ENCODE results near the gene CAMKK2.

The CAMKK2 gene

GRCh38 chr12:121255433-121255832, 41.1 kb downstream of the CAMKK2 start:
- H3K4me3 ChIP-seq (ENCODE audit: severe bottlenecking), result no peak overlapping the region
- peaks cover 58% of the 10 kb centered on the region for H3K36me3 ChIP-seq (ENCODE audit: low read depth)
- no peaks in the 10 kb centered on the region for H3K27me3 ChIP-seq (ENCODE audit: insufficient read depth, poor library complexity, severe bottlenecking)
- no peak for TF ChIP-seq CTCF (IDR thresholded peaks at IDR 0.05; ENCODE audit: poor library complexity, severe bottlenecking)
- H3K9me3 ChIP-seq (ENCODE audit: severe bottlenecking), result no peaks in the 10 kb centered on the region
- H3K27ac ChIP-seq (ENCODE audit: poor library complexity, severe bottlenecking), result no peak overlapping the region
- ATAC-seq (ENCODE audit: low read depth), result no peak; the same call in 2 of the 3 replicates
- no peak for DNase-seq (ENCODE audit: low spot score)
- H3K4me1 ChIP-seq (ENCODE audit: insufficient read depth, poor library complexity, severe bottlenecking), result no peaks in the 10 kb centered on the region

- Histone ChIP-seq H3K27me3 (ENCODE audit: insufficient read depth, poor library complexity, severe bottlenecking) (no peaks in the 10 kb centered on the region), H3K4me1 (ENCODE audit: insufficient read depth, poor library complexity, severe bottlenecking) (no peaks in the 10 kb centered on the region), H3K27ac (ENCODE audit: poor library complexity, severe bottlenecking) (no peak overlapping the region), H3K9me3 (ENCODE audit: severe bottlenecking) (no peaks in the 10 kb centered on the region), H3K4me3 (ENCODE audit: severe bottlenecking) (no peak overlapping the region), H3K36me3 (ENCODE audit: low read depth) (peaks cover 60% of the 10 kb centered on the region)
- ATAC-seq (ENCODE audit: low read depth) (no peak), DNase-seq (ENCODE audit: low spot score) (no peak)
- no peak for TF ChIP-seq CTCF (IDR thresholded peaks at IDR 0.05; ENCODE audit: poor library complexity, severe bottlenecking)
Measured at GRCh38 chr12:121253638-121254335, 42.7 kb downstream of the CAMKK2 start.

- no peaks in the 10 kb centered on the region for H3K4me1 ChIP-seq (ENCODE audit: insufficient read depth, poor library complexity, severe bottlenecking)
- H3K36me3 ChIP-seq (ENCODE audit: low read depth), result peaks cover 56% of the 10 kb centered on the region
- no peak overlapping the region for H3K27ac ChIP-seq (ENCODE audit: poor library complexity, severe bottlenecking)
- ATAC-seq (ENCODE audit: low read depth) (0 out of 3 replicates have a peak, but pooled peaks have one; percentile 44), DNase-seq (ENCODE audit: low spot score) (no peak)
- H3K27me3 ChIP-seq (ENCODE audit: insufficient read depth, poor library complexity, severe bottlenecking), result no peaks in the 10 kb centered on the region
- no peak for TF ChIP-seq CTCF (IDR thresholded peaks at IDR 0.05; ENCODE audit: poor library complexity, severe bottlenecking)
- H3K4me3 ChIP-seq (ENCODE audit: severe bottlenecking), result no peak overlapping the region
- H3K9me3 ChIP-seq (ENCODE audit: severe bottlenecking), result no peaks in the 10 kb centered on the region
Measured at GRCh38 chr12:121252712-121253345, 43.7 kb downstream of the CAMKK2 start.

GRCh38 chr12:121251838-121252237, 44.7 kb downstream of the CAMKK2 start:
- Histone ChIP-seq H3K4me1 (ENCODE audit: insufficient read depth, poor library complexity, severe bottlenecking) (no peaks in the 10 kb centered on the region), H3K27me3 (ENCODE audit: insufficient read depth, poor library complexity, severe bottlenecking) (no peaks in the 10 kb centered on the region), H3K36me3 (ENCODE audit: low read depth) (peaks cover 62% of the 10 kb centered on the region), H3K4me3 (ENCODE audit: severe bottlenecking) (no peak overlapping the region), H3K27ac (ENCODE audit: poor library complexity, severe bottlenecking) (no peak overlapping the region), H3K9me3 (ENCODE audit: severe bottlenecking) (no peaks in the 10 kb centered on the region)
- no peak for TF ChIP-seq CTCF (IDR thresholded peaks at IDR 0.05; ENCODE audit: poor library complexity, severe bottlenecking)
- no peak for DNase-seq (ENCODE audit: low spot score)
- no peak for ATAC-seq (ENCODE audit: low read depth)

- H3K27ac ChIP-seq (ENCODE audit: poor library complexity, severe bottlenecking), result no peak overlapping the region
- no peaks in the 10 kb centered on the region for H3K9me3 ChIP-seq (ENCODE audit: severe bottlenecking)
- H3K36me3 ChIP-seq (ENCODE audit: low read depth), result peaks cover 59% of the 10 kb centered on the region
- TF ChIP-seq CTCF (IDR thresholded peaks at IDR 0.05; ENCODE audit: poor library complexity, severe bottlenecking), result no peak
- ATAC-seq (ENCODE audit: low read depth) (no peak), DNase-seq (ENCODE audit: low spot score) (no peak)
- no peaks in the 10 kb centered on the region for H3K4me1 ChIP-seq (ENCODE audit: insufficient read depth, poor library complexity, severe bottlenecking)
- H3K27me3 ChIP-seq (ENCODE audit: insufficient read depth, poor library complexity, severe bottlenecking), result no peaks in the 10 kb centered on the region
- H3K4me3 ChIP-seq (ENCODE audit: severe bottlenecking), result no peak overlapping the region
Measured at GRCh38 chr12:121250359-121250758, 46.1 kb downstream of the CAMKK2 start.

All from RWPE2 (cell line).